ENCODE measurements around the gene INSR. TPM values are rescaled to one million over a fixed set of nuclear protein-coding genes. Genes with fewer than 3 reads are reported as not detected.
"Not testable (repeated sequence)": the region's sequence is repeated elsewhere in the genome, so short reads cannot be mapped to it uniquely, and the experiment has no call there.

The INSR gene
- total RNA-seq, 8 experiments from 2014 or later = 6.9 to 19.6 (median 14.1) TPM

GRCh38 chr19:7069042-7069903, 224.9 kb downstream of the INSR start, which contains the start of gene ZNF557:
TSS of gene ZNF557 (plus strand) at chr19:7069703. CDS start at chr19:7075075, 5,372 bp downstream.
- peaks cover 0 to 7% of the 10 kb centered on the region in 2 donors for H3K4me1 ChIP-seq (replicated peaks in 1 of 2)
- WGBS, 10 experiments = 0 to 33% (median 0%) methylated on average over 1 to 11 of the region's 56 CpGs; no CpG with 5 or more reads in 5 of the 10 experiments
- peak; percentile 94 to 99 (median 98) for ATAC-seq (replicated peaks in 6 of 8)

GRCh38 chr19:7068599-7068998, 225.6 kb downstream of the INSR start:
- H3K27ac ChIP-seq = no peak overlapping the region

More at GRCh38 chr19:7069042-7069903, 224.9 kb downstream of the INSR start, which contains the start of gene ZNF557:
- Histone ChIP-seq H3K27ac (peak within 1 kb of the TSS; percentile 91 to 96), H3K4me3 (peak within 1 kb of the TSS; percentile 59 to 97 (median 92))
- in situ Hi-C loops (cut with MboI; ENCODE audit: low pct_unique_long_range_greater_than_20kb in 2 of 9, low sequenced_read_pairs in 9 of 9, unreplicated experiment in 9 of 9) = no loop called here

GRCh38 chr19:7067716-7068115, 226.5 kb downstream of the INSR start:
- Histone ChIP-seq H3K27ac (no peak overlapping the region), H3K4me1 (replicated peaks in 1 of 2) (peaks cover 0 to 7% of the 10 kb centered on the region in 2 donors), H3K4me3 (no peak overlapping the region)
- in situ Hi-C loops (cut with MboI; ENCODE audit: low pct_unique_long_range_greater_than_20kb in 2 of 9, low sequenced_read_pairs in 9 of 9, unreplicated experiment in 9 of 9) = no loop called here
- no peak for ATAC-seq (replicated peaks in 6 of 8)
- WGBS, 10 experiments = 44 to 83% (median 74%) methylated on average over 1 to 2 of the region's 2 CpGs

More at GRCh38 chr19:7068599-7068998, 225.6 kb downstream of the INSR start:
- 69 to 80% (median 78%) methylated on average over 1 to 4 of the region's 6 CpGs; no CpG with 5 or more reads in 5 of the 10 experiments for WGBS, 10 experiments
- peak overlapping the region; percentile 59 to 97 (median 92) for H3K4me3 ChIP-seq
- ATAC-seq (replicated peaks in 6 of 8) = no peak
- peaks cover 0 to 7% of the 10 kb centered on the region in 2 donors for H3K4me1 ChIP-seq (replicated peaks in 1 of 2)
- in situ Hi-C loops (cut with MboI; ENCODE audit: low pct_unique_long_range_greater_than_20kb in 2 of 9, low sequenced_read_pairs in 9 of 9, unreplicated experiment in 9 of 9) = no loop called here

GRCh38 chr19:7067122-7067521, 227.1 kb downstream of the INSR start:
- H3K4me3 ChIP-seq; H3K27ac ChIP-seq; ATAC-seq (replicated peaks in 6 of 8); in situ Hi-C loops (cut with MboI; ENCODE audit: low pct_unique_long_range_greater_than_20kb in 2 of 9, low sequenced_read_pairs in 9 of 9, unreplicated experiment in 9 of 9); H3K4me1 ChIP-seq (replicated peaks in 1 of 2): not testable (repeated sequence)
- 40 to 85% (median 43%) methylated on average over 3 to 11 of the region's 13 CpGs; no CpG with 5 or more reads in 6 of the 10 experiments for WGBS, 10 experiments

- ATAC-seq (replicated peaks in 6 of 8) = no peak
- no peaks in the 10 kb centered on the region for H3K4me1 ChIP-seq (replicated peaks in 1 of 2)
- no peak overlapping the region for H3K27ac ChIP-seq
Measured at GRCh38 chr19:7063764-7064418, 230.3 kb downstream of the INSR start.

GRCh38 chr19:7063339-7063738, 230.9 kb downstream of the INSR start:
- H3K27ac ChIP-seq = no peak overlapping the region
- H3K4me1 ChIP-seq (replicated peaks in 1 of 2) = no peaks in the 10 kb centered on the region
- 17 to 100% (median 58%) methylated on average over 1 to 4 of the region's 4 CpGs; no CpG with 5 or more reads in 3 of the 10 experiments for WGBS, 10 experiments
- no peak overlapping the region for H3K4me3 ChIP-seq
- ATAC-seq (replicated peaks in 6 of 8) = no peak
- in situ Hi-C loops (cut with MboI; ENCODE audit: low pct_unique_long_range_greater_than_20kb in 2 of 9, low sequenced_read_pairs in 9 of 9, unreplicated experiment in 9 of 9) = no loop called here

More at GRCh38 chr19:7063764-7064418, 230.3 kb downstream of the INSR start:
- WGBS, 10 experiments = 40 to 86% (median 68%) methylated on average over 1 to 8 of the region's 9 CpGs; no CpG with 5 or more reads in 3 of the 10 experiments
- in situ Hi-C loops (cut with MboI; ENCODE audit: low pct_unique_long_range_greater_than_20kb in 2 of 9, low sequenced_read_pairs in 9 of 9, unreplicated experiment in 9 of 9) = no loop called here
- no peak overlapping the region for H3K4me3 ChIP-seq

Other genes starting within 250 kb of the INSR start
- gene MBD3L2, start 245.1 kb downstream of the INSR start, total RNA-seq = under 1 TPM in 2 of 8 experiments, not detected in 6; 0.27 to 0.62 TPM
- gene MBD3L3, start 235.7 kb downstream of the INSR start, total RNA-seq = 1 to 10 TPM in 1 of 8 experiments, under 1 TPM in 2, not detected in 5; 0.58 to 1.1 (median 0.87) TPM
- 10 to 100 TPM in 5 of 8 experiments, 1 to 10 TPM in 3; 8.4 to 16.1 (median 10.8) TPM for gene ZNF557, start 224.7 kb downstream of the INSR start, total RNA-seq
- 10 to 100 TPM; 12.8 to 33.8 (median 17.4) TPM for gene ARHGEF18, start 54.5 kb upstream of the INSR start, total RNA-seq
- gene PEX11G, start 194.6 kb upstream of the INSR start, total RNA-seq = 1 to 10 TPM; 2.1 to 6.4 (median 3.2) TPM
- 10 to 100 TPM in 7 of 8 experiments, 1 to 10 TPM in 1; 8.4 to 44.2 (median 26.5) TPM for gene ZNF358, start 221.7 kb upstream of the INSR start, total RNA-seq
- gene MCOLN1, start 228.2 kb upstream of the INSR start, total RNA-seq = 10 to 100 TPM in 3 of 8 experiments, 1 to 10 TPM in 5; 4.9 to 31.1 (median 8.4) TPM
- gene PNPLA6, start 241.3 kb upstream of the INSR start, total RNA-seq = 10 to 100 TPM; 38.4 to 75.7 (median 49.0) TPM

All from motor neuron (in vitro differentiated cells).